Measurements from ENCODE around the gene YAE1.

Gene YAE1

GRCh38 chr7:39609113-39609934 lies 43.1 kb downstream of the YAE1 start:
- DNase-seq: peak; percentile 77

GRCh38 chr7:39609935-39610263 lies 43.7 kb downstream of the YAE1 start:
- DNase-seq: no peak

- peak; percentile 51 for DNase-seq
Measured at GRCh38 chr7:39613577-39613976, 47.4 kb downstream of the YAE1 start.

- no peak for DNase-seq
Measured at GRCh38 chr7:39614299-39614698, 48.1 kb downstream of the YAE1 start.

- DNase-seq: no peak
Measured at GRCh38 chr7:39615350-39615975, 49.3 kb downstream of the YAE1 start.

- DNase-seq: peak; percentile 54
Measured at GRCh38 chr7:39616138-39616537, 49.9 kb downstream of the YAE1 start.

GRCh38 chr7:39617005-39617404 lies 50.8 kb downstream of the YAE1 start:
- DNase-seq: peak; percentile 63

- DNase-seq: no peak
Measured at GRCh38 chr7:39618868-39619267, 52.7 kb downstream of the YAE1 start.

- peak; percentile 46 for DNase-seq
Measured at GRCh38 chr7:39620486-39620885, 54.3 kb downstream of the YAE1 start.

- DNase-seq: peak; percentile 94
Measured at GRCh38 chr7:39621261-39621660, 55.1 kb downstream of the YAE1 start.

- peak; percentile 23 for DNase-seq
Measured at GRCh38 chr7:39621784-39622411, 55.7 kb downstream of the YAE1 start.

Measured in fibroblast of skin of scalp (primary cell).